Measurements from ENCODE around the gene CCR5AS.

Gene CCR5AS

GRCh38 chr3:46321461-46322104 is 85.3 kb downstream of the CCR5AS start:
- no peak overlapping the region for H3K4ac ChIP-seq (replicated peaks; ENCODE audit: insufficient read length, low read depth, low read length)
- peaks cover 4 to 5% of the 10 kb centered on the region in 2 experiments; a peak in 2 of 4 replicates for H3K9me3 ChIP-seq (ENCODE audit: insufficient read depth in 2 of 2, low read depth in 1 of 2, low read length in 1 of 2)
- H2AK5ac ChIP-seq (ENCODE audit: low read depth, low read length), result no peak overlapping the region
- no peak for FAIRE-seq
- H3K79me1 ChIP-seq (ENCODE audit: low read depth, low read length), result no peaks in the 10 kb centered on the region
- no peaks in the 10 kb centered on the region for H4K20me1 ChIP-seq (replicated peaks in 1 of 2; ENCODE audit: control insufficient read depth in 1 of 2, insufficient read depth in 2 of 2, low read length in 2 of 2)
- H3K79me2 ChIP-seq (ENCODE audit: control insufficient read depth in 1 of 2, insufficient read depth in 2 of 2, low read length in 2 of 2), result no peaks in the 10 kb centered on the region
- H2AFZ ChIP-seq (ENCODE audit: low read length), result no peak overlapping the region
- H2BK15ac ChIP-seq (ENCODE audit: low read length), result no peak overlapping the region
- no peak for DNase-seq (ENCODE audit: low read depth in 1 of 2, low spot score in 2 of 2)
- no peak overlapping the region for H3K9ac ChIP-seq (replicated peaks in 1 of 4; ENCODE audit: extremely low read depth in 1 of 4, low read depth in 3 of 4, low read length in 3 of 4)
- H3K4me2 ChIP-seq (ENCODE audit: insufficient read depth in 1 of 2, low read depth in 2 of 2, low read length in 2 of 2), result no peak overlapping the region
- H3K36me3 ChIP-seq (ENCODE audit: control insufficient read depth in 2 of 4, insufficient read depth in 4 of 4, low read length in 3 of 4), result no peaks in the 10 kb centered on the region
- no peak overlapping the region for H4K91ac ChIP-seq (replicated peaks; ENCODE audit: insufficient read length, low read length)
- H4K8ac ChIP-seq (ENCODE audit: extremely low read depth, insufficient read depth, low read length), result no peak overlapping the region
- no peak overlapping the region for H3K4me3 ChIP-seq (ENCODE audit: extremely low read depth in 1 of 4, insufficient read depth in 2 of 4, low read depth in 3 of 4, low read length in 4 of 4)
- no peak overlapping the region for H3K27ac ChIP-seq (ENCODE audit: low read depth, low read length)
- no peak overlapping the region for H3K14ac ChIP-seq (ENCODE audit: insufficient read length)
- H3K27me3 ChIP-seq (replicated peaks in 1 of 4; ENCODE audit: control insufficient read depth in 3 of 4, extremely low read depth in 1 of 4, insufficient read depth in 3 of 4, low read length in 3 of 4), result no peaks in the 10 kb centered on the region
- H2BK20ac ChIP-seq (ENCODE audit: low read length), result no peak overlapping the region
- no peak overlapping the region for H3K23ac ChIP-seq (ENCODE audit: insufficient read length)
- 82% methylated on average over 1 of the region's 1 CpG; no CpG with 5 or more reads in 1 of the 2 experiments for WGBS, 2 experiments (ENCODE audit: extremely low coverage in 1 of 2, insufficient coverage in 1 of 2, insufficient read length in 1 of 2, insufficient replicate concordance in 2 of 2, low coverage in 1 of 2, low lambda C conversion rate in 2 of 2, missing lambda C conversion rate in 1 of 2)
- no peak overlapping the region for H4K5ac ChIP-seq (ENCODE audit: insufficient read length, low read depth, low read length)
- no peak overlapping the region for H2BK5ac ChIP-seq (ENCODE audit: low read depth, low read length)
- no peak overlapping the region for H2BK12ac ChIP-seq (ENCODE audit: low read depth, low read length)
- no peak overlapping the region for H3K18ac ChIP-seq (ENCODE audit: extremely low read depth, low read length)
- ChIA-PET CTCF (ENCODE audit: partially characterized antibody) (interaction anchor here (0.9 to 1.1 kb wide), 3 partner anchors 10 to 360 kb away, joined by 3 read pairs; no protein-coding TSS in a partner anchor), POLR2A (ENCODE audit: partially characterized antibody) (no interaction called here)
- H3K4me1 ChIP-seq (replicated peaks in 1 of 4; ENCODE audit: control insufficient read depth in 3 of 4, insufficient read depth in 4 of 4, low read length in 3 of 4), result no peaks in the 10 kb centered on the region
- H2BK120ac ChIP-seq (replicated peaks; ENCODE audit: low read depth, low read length), result no peak overlapping the region
- no peak overlapping the region for H3K56ac ChIP-seq (replicated peaks; ENCODE audit: insufficient read length, low read depth, low read length)
- H3K23me2 ChIP-seq (ENCODE audit: low read depth, low read length), result no peaks in the 10 kb centered on the region
- no peak for TF ChIP-seq CTCF (IDR thresholded peaks at IDR 0.05; ENCODE audit: control extremely low read depth in 1 of 3, insufficient read depth in 1 of 3, low read depth in 1 of 3, low read length in 3 of 3)
- no peak for TF ChIP-seq GABPA (IDR thresholded peaks at IDR 0.05; ENCODE audit: borderline replicate concordance, insufficient read depth, low read length)
- no peak for TF ChIP-seq KDM5A (IDR thresholded peaks at IDR 0.05; ENCODE audit: low read length)
- TF ChIP-seq GTF2F1 (IDR thresholded peaks at IDR 0.05; ENCODE audit: borderline replicate concordance, low read depth, low read length), result no peak
- TF ChIP-seq MAX (IDR thresholded peaks at IDR 0.05), result no peak
- no peak for TF ChIP-seq BACH1 (IDR thresholded peaks at IDR 0.05; ENCODE audit: low read length)
- TF ChIP-seq BRCA1 (IDR thresholded peaks at IDR 0.05; ENCODE audit: low read depth, low read length), result no peak
- no peak for TF ChIP-seq KDM1A (IDR thresholded peaks at IDR 0.05; ENCODE audit: borderline replicate concordance, low read length)
- no peak for TF ChIP-seq CBX8 (IDR thresholded peaks at IDR 0.05; ENCODE audit: borderline replicate concordance, low read depth, low read length)
- no peak for TF ChIP-seq SAP30 (IDR thresholded peaks at IDR 0.05; ENCODE audit: insufficient read depth, insufficient replicate concordance, low read length)
